ENCODE data around the gene BAIAP3.

DNA sequence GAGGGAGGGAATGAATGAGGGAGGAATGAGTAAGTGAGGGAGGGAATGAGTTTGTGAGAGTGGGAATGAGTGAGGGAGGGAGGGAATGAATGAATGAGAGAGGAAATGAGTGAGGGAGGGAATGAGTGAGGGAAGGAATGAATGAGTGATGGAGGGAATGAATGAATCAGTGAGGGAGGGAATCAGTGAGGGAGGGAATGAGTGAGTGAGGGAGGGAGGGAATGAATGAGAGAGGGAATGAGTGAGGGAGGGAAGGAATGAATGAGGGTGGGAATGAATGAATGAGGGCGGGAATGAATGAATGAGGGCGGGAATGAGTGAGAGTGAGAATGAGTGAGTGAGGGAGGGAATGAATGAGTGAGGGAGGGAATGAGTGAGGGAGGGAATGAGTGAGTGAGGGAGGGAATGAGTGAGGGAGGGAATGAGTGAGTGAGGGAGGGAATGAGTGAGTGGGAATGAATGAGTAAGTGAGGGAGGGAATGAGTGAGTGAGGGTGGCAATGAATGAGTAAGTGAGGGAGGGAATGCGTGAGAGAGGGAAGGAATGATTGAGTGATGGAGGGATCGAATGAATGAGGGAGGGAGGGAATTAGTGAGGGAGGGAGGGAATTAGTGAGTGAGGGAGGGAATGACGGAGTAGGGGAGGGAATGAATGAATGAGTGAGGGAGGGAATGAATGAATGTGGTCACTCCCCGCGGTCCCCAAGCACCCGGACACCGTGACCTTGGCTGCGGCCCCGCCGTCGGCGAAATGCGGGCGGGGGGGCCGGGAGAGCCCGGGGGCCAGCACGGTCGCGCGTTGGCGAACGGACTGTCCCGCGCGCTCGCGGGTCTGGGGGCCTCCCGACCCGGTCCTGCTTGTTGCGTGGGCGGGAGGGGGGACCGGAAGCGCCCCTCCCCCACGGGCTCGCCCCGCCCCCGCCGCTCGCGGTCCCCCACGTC is 25.1 kb upstream of the BAIAP3 start:
- TF ChIP-seq, protein P1, sequence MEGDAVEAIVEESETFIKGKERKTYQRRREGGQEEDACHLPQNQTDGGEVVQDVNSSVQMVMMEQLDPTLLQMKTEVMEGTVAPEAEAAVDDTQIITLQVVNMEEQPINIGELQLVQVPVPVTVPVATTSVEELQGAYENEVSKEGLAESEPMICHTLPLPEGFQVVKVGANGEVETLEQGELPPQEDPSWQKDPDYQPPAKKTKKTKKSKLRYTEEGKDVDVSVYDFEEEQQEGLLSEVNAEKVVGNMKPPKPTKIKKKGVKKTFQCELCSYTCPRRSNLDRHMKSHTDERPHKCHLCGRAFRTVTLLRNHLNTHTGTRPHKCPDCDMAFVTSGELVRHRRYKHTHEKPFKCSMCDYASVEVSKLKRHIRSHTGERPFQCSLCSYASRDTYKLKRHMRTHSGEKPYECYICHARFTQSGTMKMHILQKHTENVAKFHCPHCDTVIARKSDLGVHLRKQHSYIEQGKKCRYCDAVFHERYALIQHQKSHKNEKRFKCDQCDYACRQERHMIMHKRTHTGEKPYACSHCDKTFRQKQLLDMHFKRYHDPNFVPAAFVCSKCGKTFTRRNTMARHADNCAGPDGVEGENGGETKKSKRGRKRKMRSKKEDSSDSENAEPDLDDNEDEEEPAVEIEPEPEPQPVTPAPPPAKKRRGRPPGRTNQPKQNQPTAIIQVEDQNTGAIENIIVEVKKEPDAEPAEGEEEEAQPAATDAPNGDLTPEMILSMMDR (IDR thresholded peaks at IDR 0.05; ENCODE audit: borderline replicate concordance, extremely low read depth, low read length, poor library complexity, severe bottlenecking), result no peak
- TF ChIP-seq EZH2 (IDR thresholded peaks at IDR 0.05; ENCODE audit: borderline replicate concordance, low read depth, low read length, severe bottlenecking), result no peak
